ENCODE measurements around the gene PRODH2.

- TF ChIP-seq CTCF (IDR thresholded peaks at IDR 0.05 in 4 of 5, conservative IDR thresholded peaks at IDR 0.05 in 1 of 5), result no peak
- TF ChIP-seq POLR2A (IDR thresholded peaks at IDR 0.05), result no peak
These were observed 622 bp upstream of the PRODH2 start for GRCh38 chr19:35813043-35813890.
